AG04450 (cell line): Measurements from ENCODE around the gene CEBPG. TPM values are rescaled to one million over a fixed set of nuclear protein-coding genes. Genes with fewer than 3 reads are reported as not detected.

Experiments
- CTCF ChIA-PET: fragments of 300-600, 350-600 bp; formaldehyde crosslinking; extraction: SDS; loops from one replicate; lab custom pipeline; 2022; ENCODE audit warnings: antibody characterized with exemption, inconsistent platforms; lab: Charles Lee
- POLR2A ChIA-PET: fragments of 350-600 bp; formaldehyde crosslinking; extraction: SDS; loops from one replicate; lab custom pipeline; 2021; ENCODE audit warnings: antibody characterized with exemption, inconsistent platforms; lab: Yijun Ruan, JAX
- DNase-seq: peaks from one replicate; pipeline ENCODE4 v3.0.0-alpha.2; 2011; ENCODE audit warnings: low read depth, low spot score
- H3K27ac ChIP-seq: one replicate; pipeline ENCODE4 v1.5.1; 2012; ENCODE audit warnings: low read depth, low read length, control low read depth
- H3K27me3 ChIP-seq: one replicate; pipeline ENCODE4 v1.6.0; 2012; ENCODE audit warnings: low read length; ENCODE audit not compliant: control insufficient read depth, insufficient read depth
- H3K4me3 ChIP-seq: 2 replicates; pipeline ENCODE4 v1.5.1; 2011; ENCODE audit warnings: mild to moderate bottlenecking, low read depth, low read length, control low read depth
- H3K9me3 ChIP-seq: 2 replicates; pipeline ENCODE4 v1.5.1; 2012; ENCODE audit warnings: low read length; ENCODE audit not compliant: control insufficient read depth, insufficient read depth
- polyA plus RNA-seq: library from polyadenylated mRNA; depleted of rRNA; stranded (reverse); fragments of >200 nt; gene quantifications from 2 replicates; pipeline ENCODE4 v1.2.3, GENCODE V29; 2011
- TF ChIP-seq, protein P1 (sequence below): IDR thresholded peaks from 2 replicates; pipeline ENCODE4 v1.5.1; 2011; ENCODE audit warnings: low read depth, low read length, control low read depth, inconsistent platforms

Gene CEBPG
- polyA plus RNA-seq, 1 experiment: 31.6 TPM

DNA sequence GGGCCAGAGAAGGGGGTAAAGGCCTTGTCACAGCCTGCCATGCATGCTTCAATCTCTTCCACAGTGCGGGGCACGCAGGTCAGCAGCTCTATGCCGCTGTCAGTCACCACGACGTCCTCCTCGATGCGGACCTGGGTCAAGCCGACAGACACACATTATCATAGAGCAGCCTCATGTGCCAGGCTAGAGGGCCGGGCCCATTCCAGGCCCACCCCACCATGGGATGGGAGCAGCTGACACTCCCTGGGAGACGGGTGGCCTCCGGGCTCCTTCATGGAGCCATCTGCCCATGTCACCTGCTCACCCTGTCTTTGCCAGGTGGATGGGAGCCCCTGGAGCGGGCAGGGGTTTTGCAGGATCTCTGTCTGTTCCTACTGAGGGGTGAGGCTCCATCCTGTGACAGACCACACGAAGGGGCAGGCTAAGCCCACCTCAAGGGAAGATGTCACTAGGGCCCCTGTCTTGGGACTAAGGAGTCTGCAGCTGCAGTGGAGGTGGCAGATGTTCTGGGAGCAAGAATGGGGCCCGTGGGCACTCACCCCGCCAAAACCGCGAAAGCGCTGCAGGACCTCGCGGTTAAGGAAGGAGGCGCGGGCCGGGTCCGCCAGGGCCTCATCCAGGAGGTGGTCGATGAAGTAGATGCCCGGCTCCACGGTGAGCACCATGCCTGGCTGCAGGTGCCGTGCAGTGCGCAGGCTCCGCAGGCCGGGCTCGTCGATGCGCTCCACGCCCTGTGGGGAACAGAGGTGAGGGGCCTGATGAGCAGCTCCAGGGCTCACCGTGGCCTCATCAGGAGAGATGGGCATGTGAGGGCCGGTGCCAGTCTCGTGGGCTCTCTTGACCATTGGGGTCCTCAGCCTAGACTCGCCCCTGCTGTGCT is 14.1 kb downstream of the CEBPG start:
- no peak overlapping the region for H3K4me3 ChIP-seq
- TF ChIP-seq, protein P1, sequence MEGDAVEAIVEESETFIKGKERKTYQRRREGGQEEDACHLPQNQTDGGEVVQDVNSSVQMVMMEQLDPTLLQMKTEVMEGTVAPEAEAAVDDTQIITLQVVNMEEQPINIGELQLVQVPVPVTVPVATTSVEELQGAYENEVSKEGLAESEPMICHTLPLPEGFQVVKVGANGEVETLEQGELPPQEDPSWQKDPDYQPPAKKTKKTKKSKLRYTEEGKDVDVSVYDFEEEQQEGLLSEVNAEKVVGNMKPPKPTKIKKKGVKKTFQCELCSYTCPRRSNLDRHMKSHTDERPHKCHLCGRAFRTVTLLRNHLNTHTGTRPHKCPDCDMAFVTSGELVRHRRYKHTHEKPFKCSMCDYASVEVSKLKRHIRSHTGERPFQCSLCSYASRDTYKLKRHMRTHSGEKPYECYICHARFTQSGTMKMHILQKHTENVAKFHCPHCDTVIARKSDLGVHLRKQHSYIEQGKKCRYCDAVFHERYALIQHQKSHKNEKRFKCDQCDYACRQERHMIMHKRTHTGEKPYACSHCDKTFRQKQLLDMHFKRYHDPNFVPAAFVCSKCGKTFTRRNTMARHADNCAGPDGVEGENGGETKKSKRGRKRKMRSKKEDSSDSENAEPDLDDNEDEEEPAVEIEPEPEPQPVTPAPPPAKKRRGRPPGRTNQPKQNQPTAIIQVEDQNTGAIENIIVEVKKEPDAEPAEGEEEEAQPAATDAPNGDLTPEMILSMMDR: no peak
- no peaks in the 10 kb centered on the region for H3K27me3 ChIP-seq
- no peak for DNase-seq
- no peaks in the 10 kb centered on the region; the same call in 1 of the 2 replicates for H3K9me3 ChIP-seq
- CTCF ChIA-PET: interaction anchor here (0.7 kb wide), 1 partner anchor 146 kb away, joined by 4 read pairs; no protein-coding TSS in a partner anchor
- no peak overlapping the region for H3K27ac ChIP-seq
- POLR2A ChIA-PET: no interaction called here

DNA sequence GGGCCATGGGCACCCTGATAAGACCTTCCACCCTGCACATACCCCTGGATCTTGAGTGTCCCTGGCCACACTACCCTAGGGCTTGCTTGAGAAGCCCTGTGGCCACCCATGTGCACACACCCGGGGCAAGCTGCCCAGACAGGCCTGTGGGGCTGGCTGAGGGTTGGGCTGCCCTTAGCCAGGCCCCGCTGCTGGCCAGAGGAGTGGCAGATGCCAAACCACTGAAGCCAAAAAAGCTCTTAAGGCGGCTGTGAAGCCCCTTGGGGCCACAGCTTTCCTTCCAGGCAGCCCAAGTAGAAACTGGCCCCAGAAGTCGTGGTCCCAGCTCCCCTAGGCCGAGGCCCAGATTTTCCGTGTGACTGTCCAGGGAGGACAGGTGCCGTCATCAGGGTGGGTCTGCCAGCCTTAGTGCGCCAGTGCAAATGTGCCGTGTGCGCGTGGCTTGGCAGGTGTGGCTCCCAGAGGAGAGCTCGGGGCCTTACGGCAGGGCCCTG is 14.8 kb downstream of the CEBPG start:
- ChIA-PET CTCF (no interaction called here), POLR2A (no interaction called here)
- Histone ChIP-seq H3K27me3 (no peaks in the 10 kb centered on the region), H3K4me3 (no peak overlapping the region), H3K27ac (no peak overlapping the region), H3K9me3 (no peaks in the 10 kb centered on the region; the same call in 1 of the 2 replicates)
- DNase-seq: no peak
- TF ChIP-seq, protein P1: no peak

DNA sequence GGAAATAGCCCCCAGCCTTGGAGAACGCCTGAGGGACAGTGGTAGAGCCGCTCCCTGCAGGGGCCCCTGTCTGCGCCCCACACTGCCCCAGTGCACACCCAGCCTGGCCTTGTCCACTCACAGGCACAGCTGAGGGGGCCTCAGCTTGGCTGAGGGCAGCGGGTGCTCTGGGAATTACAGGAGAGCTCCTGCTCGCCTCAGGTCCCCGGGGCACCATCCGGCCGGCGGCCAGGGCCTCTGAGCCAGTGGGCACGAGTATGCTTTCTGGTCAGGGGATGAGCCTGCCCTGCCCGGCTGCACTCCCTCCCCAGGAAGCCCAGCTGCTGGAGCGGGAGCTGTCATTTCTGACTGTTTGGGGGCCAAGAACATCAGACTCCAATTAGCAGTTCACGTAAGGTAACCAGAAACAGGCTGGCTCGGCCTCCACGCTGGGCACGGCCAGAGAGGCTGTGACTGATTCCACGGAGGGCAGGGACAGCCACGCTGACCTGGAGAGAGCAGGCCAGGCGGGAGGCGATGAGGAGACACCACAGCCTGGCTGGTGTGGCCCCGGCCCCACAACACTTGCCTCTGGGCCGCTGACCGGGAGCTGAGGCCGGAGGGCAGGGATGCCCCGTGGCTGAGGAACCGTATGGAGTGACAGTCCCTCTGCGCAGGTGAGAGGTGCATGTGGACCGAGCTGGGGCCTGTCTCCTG is 15.4 kb downstream of the CEBPG start:
- H3K4me3 ChIP-seq: no peak overlapping the region
- H3K27me3 ChIP-seq: no peaks in the 10 kb centered on the region
- no peak for DNase-seq
- ChIA-PET CTCF (no interaction called here), POLR2A (no interaction called here)
- H3K27ac ChIP-seq: no peak overlapping the region
- no peaks in the 10 kb centered on the region; the same call in 1 of the 2 replicates for H3K9me3 ChIP-seq
- TF ChIP-seq, protein P1: no peak

DNA sequence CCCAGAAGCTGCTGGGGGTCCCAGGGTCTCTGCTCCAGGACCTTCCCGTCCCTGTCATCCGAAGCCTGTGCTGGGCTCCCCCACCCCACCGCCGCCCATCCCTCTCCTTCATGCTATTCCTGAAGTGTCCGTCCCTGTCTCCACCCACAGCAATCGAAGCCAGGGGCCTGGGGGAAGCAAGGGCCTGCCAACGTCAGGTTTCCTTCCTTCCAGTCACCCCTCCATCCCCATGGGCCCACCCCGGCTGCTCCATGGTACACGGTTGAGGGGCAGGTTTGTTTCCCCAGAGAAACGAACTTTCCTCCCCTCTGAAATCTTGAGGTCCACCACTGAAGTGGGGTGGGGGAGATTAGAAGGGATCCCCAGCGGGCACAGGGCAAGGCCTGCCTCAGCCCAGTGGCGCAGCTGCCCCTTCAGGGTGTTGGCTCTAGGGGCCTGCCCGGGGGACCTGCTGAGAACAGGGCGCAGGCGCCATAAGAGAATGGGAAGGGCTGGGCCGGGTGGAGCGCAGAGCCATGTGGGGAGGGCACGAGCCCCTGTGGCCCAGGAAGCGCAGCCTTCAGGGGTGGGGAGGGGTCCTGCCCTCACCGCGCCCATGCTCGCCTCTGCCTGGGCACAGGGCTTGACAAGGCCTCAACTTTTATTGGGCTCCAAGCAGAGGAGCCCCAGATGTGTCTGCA is 16.1 kb downstream of the CEBPG start:
- Histone ChIP-seq H3K9me3 (no peaks in the 10 kb centered on the region; the same call in 1 of the 2 replicates), H3K27me3 (no peaks in the 10 kb centered on the region), H3K4me3 (no peak overlapping the region), H3K27ac (no peak overlapping the region)
- POLR2A ChIA-PET: no interaction called here
- TF ChIP-seq, protein P1: no peak
- no peak for DNase-seq
- CTCF ChIA-PET: no interaction called here
